Ishikawa (cell line): ENCODE measurements around the gene UQCRH.

ENCODE experiments used
- CEBPB ChIP-seq: IDR thresholded peaks from 2 replicates; pipeline ENCODE4 v1.6.1; 2012
- EGR1 ChIP-seq: IDR thresholded peaks from 2 replicates; pipeline ENCODE4 v1.6.1; 2012
- EP300 ChIP-seq: IDR thresholded peaks from 2 replicates; pipeline ENCODE4 v1.6.1; 2012; ENCODE audit warnings: borderline replicate concordance
- FOXM1 ChIP-seq: IDR thresholded peaks from 2 replicates; pipeline ENCODE4 v1.6.1; 2012; ENCODE audit warnings: low read depth, borderline replicate concordance
- RAD21 ChIP-seq: IDR thresholded peaks from 2 replicates; pipeline ENCODE4 v1.6.1; 2012; ENCODE audit warnings: low read depth
- TCF12 ChIP-seq: IDR thresholded peaks from 2 replicates; pipeline ENCODE4 v1.6.1; 2012; ENCODE audit warnings: low read depth
- TF ChIP-seq, protein P1 (sequence below): IDR thresholded peaks from 2 replicates; pipeline ENCODE4 v1.6.1; 2012
- TF ChIP-seq, protein P2 (sequence below): IDR thresholded peaks from 2 replicates; pipeline ENCODE4 v1.6.1; 2012
- TF ChIP-seq, protein P3 (sequence below): IDR thresholded peaks from 2 replicates; pipeline ENCODE4 v1.6.1; 2012; ENCODE audit warnings: low read depth, mild to moderate bottlenecking

DNA sequence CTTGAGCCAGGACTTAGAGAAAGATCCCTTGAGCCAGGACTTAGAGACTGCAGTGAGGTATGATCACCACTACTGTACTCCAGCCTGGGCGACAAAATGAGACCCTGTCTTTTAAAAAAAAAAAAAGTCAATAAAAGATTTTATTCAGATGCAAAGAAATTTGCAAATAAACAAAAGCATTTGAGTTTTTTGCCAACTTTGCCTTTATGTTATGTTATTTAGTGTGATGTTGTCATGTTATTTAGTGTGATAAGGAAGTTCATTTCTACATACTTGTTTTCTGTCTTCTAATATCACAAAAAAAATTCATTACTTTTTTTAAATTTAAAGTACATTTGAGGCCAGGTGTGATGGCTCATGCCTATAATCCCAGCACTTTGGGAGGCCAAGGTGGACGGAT is 47.0 kb upstream of the UQCRH start:
- TF ChIP-seq, protein P1, sequence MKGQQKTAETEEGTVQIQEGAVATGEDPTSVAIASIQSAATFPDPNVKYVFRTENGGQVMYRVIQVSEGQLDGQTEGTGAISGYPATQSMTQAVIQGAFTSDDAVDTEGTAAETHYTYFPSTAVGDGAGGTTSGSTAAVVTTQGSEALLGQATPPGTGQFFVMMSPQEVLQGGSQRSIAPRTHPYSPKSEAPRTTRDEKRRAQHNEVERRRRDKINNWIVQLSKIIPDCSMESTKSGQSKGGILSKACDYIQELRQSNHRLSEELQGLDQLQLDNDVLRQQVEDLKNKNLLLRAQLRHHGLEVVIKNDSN = no peak
- TF ChIP-seq RAD21 (no peak), TCF12 (no peak), CEBPB (no peak), EGR1 (no peak), FOXM1 (no peak), EP300 (no peak)
- TF ChIP-seq, protein P2, sequence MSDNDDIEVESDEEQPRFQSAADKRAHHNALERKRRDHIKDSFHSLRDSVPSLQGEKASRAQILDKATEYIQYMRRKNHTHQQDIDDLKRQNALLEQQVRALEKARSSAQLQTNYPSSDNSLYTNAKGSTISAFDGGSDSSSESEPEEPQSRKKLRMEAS = no peak
- TF ChIP-seq, protein P3, sequence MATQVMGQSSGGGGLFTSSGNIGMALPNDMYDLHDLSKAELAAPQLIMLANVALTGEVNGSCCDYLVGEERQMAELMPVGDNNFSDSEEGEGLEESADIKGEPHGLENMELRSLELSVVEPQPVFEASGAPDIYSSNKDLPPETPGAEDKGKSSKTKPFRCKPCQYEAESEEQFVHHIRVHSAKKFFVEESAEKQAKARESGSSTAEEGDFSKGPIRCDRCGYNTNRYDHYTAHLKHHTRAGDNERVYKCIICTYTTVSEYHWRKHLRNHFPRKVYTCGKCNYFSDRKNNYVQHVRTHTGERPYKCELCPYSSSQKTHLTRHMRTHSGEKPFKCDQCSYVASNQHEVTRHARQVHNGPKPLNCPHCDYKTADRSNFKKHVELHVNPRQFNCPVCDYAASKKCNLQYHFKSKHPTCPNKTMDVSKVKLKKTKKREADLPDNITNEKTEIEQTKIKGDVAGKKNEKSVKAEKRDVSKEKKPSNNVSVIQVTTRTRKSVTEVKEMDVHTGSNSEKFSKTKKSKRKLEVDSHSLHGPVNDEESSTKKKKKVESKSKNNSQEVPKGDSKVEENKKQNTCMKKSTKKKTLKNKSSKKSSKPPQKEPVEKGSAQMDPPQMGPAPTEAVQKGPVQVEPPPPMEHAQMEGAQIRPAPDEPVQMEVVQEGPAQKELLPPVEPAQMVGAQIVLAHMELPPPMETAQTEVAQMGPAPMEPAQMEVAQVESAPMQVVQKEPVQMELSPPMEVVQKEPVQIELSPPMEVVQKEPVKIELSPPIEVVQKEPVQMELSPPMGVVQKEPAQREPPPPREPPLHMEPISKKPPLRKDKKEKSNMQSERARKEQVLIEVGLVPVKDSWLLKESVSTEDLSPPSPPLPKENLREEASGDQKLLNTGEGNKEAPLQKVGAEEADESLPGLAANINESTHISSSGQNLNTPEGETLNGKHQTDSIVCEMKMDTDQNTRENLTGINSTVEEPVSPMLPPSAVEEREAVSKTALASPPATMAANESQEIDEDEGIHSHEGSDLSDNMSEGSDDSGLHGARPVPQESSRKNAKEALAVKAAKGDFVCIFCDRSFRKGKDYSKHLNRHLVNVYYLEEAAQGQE = no peak
